VCaP (cell line): Measurements from ENCODE around the gene FOXD1.

Experiments used
- H3K27ac ChIP-seq: fragments of 450-650 bp; 2 replicates; pipeline ENCODE4 v1.5.1; 2017
- TF ChIP-seq, protein P1 (sequence below): fragments of 450-650 bp; conservative IDR thresholded peaks from 2 replicates; pipeline ENCODE4 v1.5.1; 2017; ENCODE audit warnings: mild to moderate bottlenecking, moderate library complexity

FOXD1 gene

DNA sequence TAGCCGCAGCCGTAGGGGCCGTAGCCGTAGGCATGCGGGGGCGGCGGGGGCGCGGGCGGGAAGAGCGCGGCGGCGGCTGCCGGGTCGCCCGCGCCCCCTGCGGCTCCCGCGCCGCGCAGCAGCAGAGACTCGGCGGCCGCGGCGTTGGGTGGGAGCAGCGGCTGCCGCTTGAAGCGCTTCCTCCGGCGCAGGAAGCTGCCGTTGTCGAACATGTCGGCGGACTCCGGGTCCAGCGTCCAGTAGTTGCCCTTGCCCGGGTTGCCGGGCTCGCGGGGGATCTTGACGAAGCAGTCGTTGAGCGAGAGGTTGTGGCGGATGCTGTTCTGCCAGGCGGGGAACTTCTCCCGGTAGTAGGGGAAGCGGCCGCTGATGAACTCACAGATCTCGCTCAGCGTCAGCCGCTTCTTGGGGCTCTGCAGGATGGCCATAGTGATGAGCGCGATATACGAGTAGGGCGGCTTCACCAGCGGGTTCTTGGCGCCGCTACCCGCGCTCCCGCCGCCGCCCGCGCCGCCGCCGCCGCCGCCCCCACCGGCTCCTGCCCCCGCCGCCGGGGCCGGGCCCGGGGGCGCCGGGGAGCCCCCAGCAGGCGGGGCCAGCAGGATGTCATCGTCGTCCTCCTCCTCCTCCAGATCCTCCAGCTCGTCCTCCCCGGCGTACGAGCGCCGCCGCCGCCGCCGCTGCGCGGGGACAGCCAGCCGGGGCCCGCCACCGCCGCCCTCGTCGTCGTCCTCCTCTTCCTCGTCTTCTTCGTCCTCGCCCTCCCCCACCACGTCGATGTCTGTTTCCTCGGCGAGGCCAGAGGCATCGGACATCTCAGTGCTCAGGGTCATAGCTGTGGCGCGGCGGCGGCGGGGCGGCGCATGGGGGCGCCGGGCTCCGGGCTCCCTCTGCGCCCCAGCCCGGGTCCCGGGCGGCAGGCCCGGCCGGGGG is 781 bp downstream of the FOXD1 start:
- peak overlapping the region; percentile 85 for H3K27ac ChIP-seq
- TF ChIP-seq, protein P1, sequence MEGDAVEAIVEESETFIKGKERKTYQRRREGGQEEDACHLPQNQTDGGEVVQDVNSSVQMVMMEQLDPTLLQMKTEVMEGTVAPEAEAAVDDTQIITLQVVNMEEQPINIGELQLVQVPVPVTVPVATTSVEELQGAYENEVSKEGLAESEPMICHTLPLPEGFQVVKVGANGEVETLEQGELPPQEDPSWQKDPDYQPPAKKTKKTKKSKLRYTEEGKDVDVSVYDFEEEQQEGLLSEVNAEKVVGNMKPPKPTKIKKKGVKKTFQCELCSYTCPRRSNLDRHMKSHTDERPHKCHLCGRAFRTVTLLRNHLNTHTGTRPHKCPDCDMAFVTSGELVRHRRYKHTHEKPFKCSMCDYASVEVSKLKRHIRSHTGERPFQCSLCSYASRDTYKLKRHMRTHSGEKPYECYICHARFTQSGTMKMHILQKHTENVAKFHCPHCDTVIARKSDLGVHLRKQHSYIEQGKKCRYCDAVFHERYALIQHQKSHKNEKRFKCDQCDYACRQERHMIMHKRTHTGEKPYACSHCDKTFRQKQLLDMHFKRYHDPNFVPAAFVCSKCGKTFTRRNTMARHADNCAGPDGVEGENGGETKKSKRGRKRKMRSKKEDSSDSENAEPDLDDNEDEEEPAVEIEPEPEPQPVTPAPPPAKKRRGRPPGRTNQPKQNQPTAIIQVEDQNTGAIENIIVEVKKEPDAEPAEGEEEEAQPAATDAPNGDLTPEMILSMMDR = peak; percentile 19; the same call in 1 of the 2 replicates

DNA sequence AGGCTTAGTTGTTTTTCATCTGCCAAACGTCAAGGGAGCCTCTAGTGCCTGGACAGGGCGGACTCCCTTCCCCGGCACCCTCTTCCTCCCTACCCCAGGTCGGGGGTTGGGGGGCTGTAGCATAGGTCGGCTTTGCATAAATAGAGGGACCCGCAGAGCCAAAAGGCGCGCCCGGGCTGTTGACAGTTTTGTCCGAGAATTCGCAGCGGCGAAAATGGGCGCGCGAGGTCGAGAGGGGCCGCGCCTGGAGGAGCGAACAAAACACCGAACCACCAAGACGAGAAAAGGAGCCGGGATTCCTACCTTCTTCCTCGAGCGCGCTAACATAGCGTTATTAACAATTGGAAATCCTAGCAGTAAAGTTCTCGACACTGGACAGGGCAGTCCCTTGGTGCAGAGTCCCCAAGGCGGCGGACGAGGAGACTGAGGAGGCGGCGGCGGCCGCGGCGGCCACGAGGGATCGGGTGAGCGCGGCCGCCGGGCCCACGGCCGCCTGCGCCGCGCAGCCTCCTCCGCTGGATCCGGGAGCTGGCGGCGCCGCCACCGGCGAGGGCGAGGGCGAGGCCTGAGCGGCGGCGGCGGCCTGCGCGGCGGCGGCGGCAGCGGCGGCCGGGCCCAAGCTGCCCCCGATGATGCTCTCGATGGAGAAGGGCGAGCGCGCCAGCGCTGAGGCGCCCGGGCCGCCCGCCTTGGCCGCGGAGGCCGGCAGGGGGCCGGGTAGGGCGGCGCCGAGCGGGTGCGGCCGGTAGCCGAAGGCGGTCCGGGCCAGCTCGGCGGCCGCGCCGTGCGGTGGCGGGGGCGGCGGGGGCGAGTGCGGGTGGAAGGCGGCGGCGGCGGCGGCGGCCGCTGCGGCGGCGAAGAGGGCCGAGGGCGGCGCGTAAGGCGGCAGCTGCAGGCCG is 1.7 kb downstream of the FOXD1 start:
- TF ChIP-seq, protein P1 = no peak
- H3K27ac ChIP-seq = peak overlapping the region; percentile 85

DNA sequence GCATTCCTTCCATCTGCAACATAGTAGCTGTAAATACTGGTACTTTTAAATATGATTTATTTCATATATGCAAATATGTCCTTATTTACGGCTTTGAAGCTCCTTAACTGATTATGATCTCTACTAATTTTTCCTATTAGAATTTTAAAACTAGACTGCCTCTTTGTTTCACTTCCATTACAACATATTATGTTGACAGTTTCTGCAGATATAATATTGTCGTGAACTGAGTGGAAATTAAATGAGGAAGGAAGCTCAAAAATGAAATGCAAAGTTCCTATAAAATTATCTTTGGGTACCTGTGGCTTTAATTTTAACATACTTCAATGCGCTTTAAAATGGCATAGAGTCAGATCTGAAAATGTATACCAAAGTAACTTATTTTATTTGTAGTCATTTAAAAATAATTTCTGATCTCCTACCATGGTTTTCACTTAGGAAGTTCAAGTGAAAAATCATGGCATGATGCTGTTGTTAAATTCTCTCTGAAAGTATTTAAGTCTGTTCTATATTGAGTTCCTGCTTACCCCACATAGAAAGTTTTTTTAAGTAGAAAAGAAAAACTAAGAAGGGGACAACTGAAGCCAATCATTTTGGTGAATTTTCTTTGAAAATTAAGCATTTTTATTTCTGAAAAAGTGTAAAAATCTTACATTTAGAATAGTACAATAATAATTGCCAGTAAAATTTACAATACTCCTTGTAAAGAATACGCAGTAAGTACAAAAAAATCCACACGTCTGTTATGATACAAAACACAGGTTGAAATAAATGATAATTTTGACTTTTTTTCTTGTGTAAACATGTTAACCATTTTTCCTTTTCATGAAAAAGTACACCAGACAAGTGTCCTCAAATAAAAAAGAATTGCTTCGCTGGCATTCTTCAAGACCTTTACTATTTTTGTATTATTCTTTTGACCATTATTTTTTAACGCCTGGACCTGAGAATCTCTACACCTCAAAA is 2.6 kb downstream of the FOXD1 start:
- H3K27ac ChIP-seq = peak overlapping the region; percentile 85; the same call in 1 of the 2 replicates
- TF ChIP-seq, protein P1 = no peak

DNA sequence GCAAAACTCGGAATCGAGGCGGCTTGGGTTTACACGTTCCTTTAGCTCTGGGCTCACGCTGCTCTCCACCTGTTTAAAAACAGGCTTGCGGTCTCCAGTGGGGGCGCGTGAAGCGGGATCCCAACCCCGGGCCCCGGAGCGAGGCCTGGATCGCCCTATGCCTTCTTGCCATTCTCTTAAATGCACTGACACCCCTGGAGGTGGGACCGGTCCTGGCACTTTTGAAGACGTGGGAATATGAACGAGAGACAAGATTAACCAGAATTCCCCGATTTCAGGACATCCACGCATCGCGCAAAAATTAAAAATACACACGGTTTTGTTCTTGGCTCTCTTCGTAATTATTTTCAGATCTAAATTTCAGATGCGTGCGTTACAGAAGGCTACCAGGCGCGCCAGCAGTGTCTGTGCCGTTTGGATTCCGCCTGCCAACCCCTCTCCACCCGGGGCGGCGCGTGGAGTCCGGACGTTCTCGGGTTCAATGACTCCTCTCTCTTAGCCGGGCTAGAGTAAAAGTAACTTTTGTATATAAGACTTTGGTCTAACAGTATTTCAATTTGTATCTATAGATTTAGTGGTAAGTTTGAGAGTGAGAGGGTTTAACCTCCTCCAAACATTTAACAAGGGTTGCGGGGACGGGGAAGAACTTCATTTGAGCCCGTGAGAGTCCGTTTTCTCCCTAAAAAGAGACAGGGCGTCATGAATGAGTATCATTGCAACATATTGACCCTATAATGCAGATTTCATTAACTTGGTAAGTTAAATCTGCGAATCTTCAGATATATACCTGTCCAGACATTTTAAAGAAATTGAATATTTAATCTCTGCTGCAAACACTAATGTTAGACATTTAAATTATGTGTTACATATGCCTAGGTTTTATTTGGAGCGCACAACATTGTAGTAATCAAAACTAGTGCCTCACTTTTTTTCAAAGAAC is 3.8 kb downstream of the FOXD1 start:
- no peak overlapping the region for H3K27ac ChIP-seq
- TF ChIP-seq, protein P1 = no peak

DNA sequence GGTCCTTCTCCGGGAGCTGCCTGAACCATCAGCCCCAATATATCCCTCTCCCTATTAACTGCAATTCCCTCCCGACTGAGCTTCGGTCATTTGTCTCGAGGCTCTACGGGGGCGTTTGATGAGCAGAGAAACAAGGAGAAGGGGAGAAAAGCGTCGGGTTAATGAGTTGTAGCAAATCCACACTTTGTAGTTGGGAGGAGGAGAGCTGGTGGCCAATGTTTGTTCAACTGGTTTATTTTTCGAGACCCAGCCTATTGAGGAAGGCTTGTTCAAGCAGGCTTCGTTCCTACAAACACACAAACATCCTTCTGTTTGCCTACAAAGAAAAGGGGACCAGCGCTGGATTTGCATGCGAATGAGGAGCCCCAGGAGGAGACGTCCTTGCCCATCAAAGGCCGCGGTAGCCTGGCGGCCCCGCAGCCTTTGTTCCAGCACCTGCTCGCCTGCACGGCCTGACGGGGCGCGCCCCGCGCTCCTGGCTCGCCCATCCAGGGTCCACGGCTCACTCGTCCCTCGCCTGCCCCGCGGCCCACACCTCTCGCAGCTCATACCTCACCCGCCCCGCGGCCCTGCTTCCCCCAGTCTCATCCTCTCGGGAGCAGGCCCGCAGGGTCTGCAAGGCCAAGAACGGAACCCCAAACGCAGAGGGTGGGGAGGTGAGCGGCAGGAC is 4.6 kb downstream of the FOXD1 start:
- TF ChIP-seq, protein P1 = no peak
- no peak overlapping the region for H3K27ac ChIP-seq
